SK-N-SH (cell line): ENCODE data around the gene KIF6. TPM values are rescaled to one million over a fixed set of nuclear protein-coding genes. Genes with fewer than 3 reads are reported as not detected.
A peak's percentile ranks its signal among the peaks of the same experiment; 100 is the strongest.

Experiments
- CTCF ChIA-PET: fragments of 300-600, 350-600 bp; formaldehyde crosslinking; extraction: SDS; loops from one replicate; lab custom pipeline; 2021; lab: Yijun Ruan, JAX
- POLR2A ChIA-PET: fragments of 350-600 bp; sonication (Branson Sonifier 250); formaldehyde crosslinking; extraction: SDS; loops from one replicate; lab custom pipeline; 2020; ENCODE audit warnings: antibody characterized with exemption, inconsistent platforms; lab: Yijun Ruan, JAX
- DNase-seq: peaks from one replicate; pipeline ENCODE4 v3.0.0; 2012
- H2AFZ ChIP-seq: fragments of 200-600 bp; sonication (generic); 2 replicates; pipeline ENCODE4 v1.8.1; 2016; ENCODE audit warnings: antibody characterized with exemption, mild to moderate bottlenecking, low read depth
- H3F3A ChIP-seq: fragments of 200-600 bp; sonication (generic); replicated peaks from 2 replicates; pipeline ENCODE3; 2016; ENCODE audit warnings: antibody characterized with exemption, mild to moderate bottlenecking; ENCODE audit not compliant: insufficient read depth
- H3K27ac ChIP-seq, 2 experiments: fragments of 200-500 bp in 1 of 2; fragments of 200-600 bp in 1 of 2; sonication (Bioruptor generic) in 1 of 2; sonication (generic), shearing (Covaris generic) in 1 of 2; 2 replicates each; pipeline versions ENCODE4 v1.5.1 to v1.6.1; 2014 to 2016; ENCODE audit warnings: low read depth in 2 of 2, inconsistent platforms in 1 of 2, low read length in 1 of 2, mild to moderate bottlenecking in 1 of 2, mixed read lengths in 1 of 2
- H3K27me3 ChIP-seq: fragments of 200-600 bp; sonication (generic), shearing (Covaris generic); 2 replicates; pipeline ENCODE4 v1.6.1; 2016; ENCODE audit warnings: mixed run types; ENCODE audit not compliant: insufficient read depth
- H3K36me3 ChIP-seq, 2 experiments: fragments of 200-500 bp in 1 of 2; fragments of 200-600 bp in 1 of 2; sonication (Bioruptor generic) in 1 of 2; sonication (generic) in 1 of 2; replicated peaks in 1 of 2; 2 replicates each; pipeline versions ENCODE3 to v1.5.1; 2014 to 2016; ENCODE audit warnings: low read length in 1 of 2, mild to moderate bottlenecking in 1 of 2; ENCODE audit not compliant: insufficient read depth in 2 of 2, control insufficient read depth in 1 of 2
- H3K4me1 ChIP-seq, 2 experiments: fragments of 200-500 bp in 1 of 2; fragments of 200-600 bp in 1 of 2; sonication (Bioruptor generic) in 1 of 2; sonication (generic), shearing (Covaris generic) in 1 of 2; 2 replicates each; pipeline versions ENCODE4 v1.5.1 to v1.6.1; 2014 to 2016; ENCODE audit warnings: low read depth in 1 of 2, low read length in 1 of 2, mixed run types in 1 of 2; ENCODE audit not compliant: insufficient read depth in 2 of 2, control insufficient read depth in 1 of 2
- H3K4me2 ChIP-seq: fragments of 200-600 bp; sonication (generic), shearing (Covaris generic); 2 replicates; pipeline ENCODE4 v1.6.1; 2017; ENCODE audit warnings: mixed run types
- H3K4me3 ChIP-seq, 2 experiments: fragments of 200-500 bp in 1 of 2; fragments of 200-600 bp in 1 of 2; sonication (Bioruptor generic) in 1 of 2; sonication (generic), shearing (Covaris generic) in 1 of 2; 2 replicates each; pipeline versions ENCODE4 v1.5.1 to v1.8.1; 2014 to 2016; ENCODE audit warnings: low read depth in 2 of 2, inconsistent platforms in 1 of 2, low read length in 1 of 2, mild to moderate bottlenecking in 1 of 2, mixed read lengths in 1 of 2, moderate library complexity in 1 of 2
- H3K79me2 ChIP-seq: fragments of 200-600 bp; sonication (generic); 2 replicates; pipeline ENCODE4 v1.8.1; 2017; ENCODE audit warnings: mild to moderate bottlenecking; ENCODE audit not compliant: insufficient read depth
- H3K9ac ChIP-seq: fragments of 200-600 bp; sonication (generic); 2 replicates; pipeline ENCODE4 v1.6.1; 2017; ENCODE audit warnings: mixed run types
- H3K9me2 ChIP-seq: fragments of 200-600 bp; sonication (generic); 2 replicates; pipeline ENCODE4 v1.6.1; 2017; ENCODE audit warnings: mixed run types
- H3K9me3 ChIP-seq: fragments of 200-600 bp; sonication (generic); 2 replicates; pipeline ENCODE4 v1.6.1; 2017; ENCODE audit warnings: mixed run types, mild to moderate bottlenecking, moderate library complexity
- H4K20me1 ChIP-seq: fragments of 200-600 bp; sonication (generic); 2 replicates; pipeline ENCODE4 v1.6.1; 2017; ENCODE audit warnings: mild to moderate bottlenecking, mixed run types; ENCODE audit not compliant: insufficient read depth
- CTCF ChIP-seq: fragments of 200-600 bp; sonication (generic); IDR thresholded peaks from 2 replicates; pipeline ENCODE4 v1.6.1; 2017; ENCODE audit warnings: antibody characterized with exemption, mild to moderate bottlenecking, moderate library complexity
- ELF1 ChIP-seq: IDR thresholded peaks from 2 replicates; pipeline ENCODE4 v1.4.0; 2012
- EP300 ChIP-seq, 2 experiments: IDR thresholded peaks; 2 replicates each; pipeline versions ENCODE4 v1.4.0 to v1.6.1; 2012; ENCODE audit warnings: borderline replicate concordance in 1 of 2, low read depth in 1 of 2, low read length in 1 of 2
- EZH2phosphoT487 ChIP-seq: fragments of 200-600 bp; sonication (generic); IDR thresholded peaks from 2 replicates; pipeline ENCODE4 v1.6.1; 2017; ENCODE audit warnings: low read depth, mixed run types, mild to moderate bottlenecking, antibody characterized with exemption, moderate library complexity, borderline replicate concordance
- FOSL2 ChIP-seq: IDR thresholded peaks from 2 replicates; pipeline ENCODE4 v1.4.0; 2012; ENCODE audit warnings: low read depth, mild to moderate bottlenecking, moderate library complexity, borderline replicate concordance
- FOXJ3 ChIP-seq: sonication (generic); formaldehyde crosslinking; IDR thresholded peaks from 2 replicates; pipeline ENCODE4 v1.5.1; 2020; ENCODE audit warnings: mild to moderate bottlenecking, missing genetic modification reagents
- GATA2 ChIP-seq: sonication (generic); formaldehyde crosslinking; IDR thresholded peaks from 2 replicates; pipeline ENCODE4 v1.5.0; 2020; ENCODE audit warnings: mild to moderate bottlenecking, missing genetic modification reagents
- IRF3 ChIP-seq: fragments of 150-350 bp; IDR thresholded peaks from 2 replicates; pipeline ENCODE4 v1.6.1; 2016; ENCODE audit warnings: mild to moderate bottlenecking, low read depth, low read length
- MAX ChIP-seq: IDR thresholded peaks from 2 replicates; pipeline ENCODE4 v1.4.0; 2012; ENCODE audit warnings: low read depth
- NRF1 ChIP-seq: IDR thresholded peaks from 2 replicates; pipeline ENCODE4 v1.6.1; 2012; ENCODE audit warnings: low read depth, mild to moderate bottlenecking, low read length
- POLR2AphosphoS5 ChIP-seq: IDR thresholded peaks from 2 replicates; pipeline ENCODE4 v1.6.1; 2012; ENCODE audit warnings: low read depth, low read length
- RAD21 ChIP-seq: IDR thresholded peaks from 2 replicates; pipeline ENCODE4 v1.6.1; 2012; ENCODE audit warnings: mild to moderate bottlenecking, low read length
- RFX5 ChIP-seq: IDR thresholded peaks from 2 replicates; pipeline ENCODE4 v1.6.1; 2012; ENCODE audit warnings: mild to moderate bottlenecking, improper control_type of control experiment, low read length
- SIN3A ChIP-seq: IDR thresholded peaks from 2 replicates; pipeline ENCODE4 v1.6.1; 2012; ENCODE audit warnings: low read depth, mild to moderate bottlenecking, low read length, moderate library complexity, borderline replicate concordance
- TAF1 ChIP-seq: IDR thresholded peaks from 2 replicates; pipeline ENCODE4 v1.6.1; 2012; ENCODE audit warnings: low read depth, mild to moderate bottlenecking, low read length, moderate library complexity, borderline replicate concordance
- TCF12 ChIP-seq: IDR thresholded peaks from 2 replicates; pipeline ENCODE4 v1.4.0; 2012
- ZBTB33 ChIP-seq: IDR thresholded peaks from 2 replicates; pipeline ENCODE4 v1.4.0; 2012; ENCODE audit warnings: low read depth, borderline replicate concordance
- WGBS: methylation state at CpG from one replicate; pipeline ENCODE4 v1.1.6; 2017; ENCODE audit warnings: low lambda C conversion rate; 5-methylcytosine and 5-hydroxymethylcytosine counted together
- polyA plus RNA-seq, 3 experiments: library from polyadenylated mRNA; depleted of rRNA; stranded (reverse); fragments of >200 nt; gene quantifications; 2 replicates each; pipeline ENCODE4 v1.2.3, GENCODE V29; 2012

KIF6 gene
- polyA plus RNA-seq, 1 of the 3 experiments (the other 2 are of a cell fraction) = 0.13 TPM

- Histone ChIP-seq H3K9ac (no peak overlapping the region), H3F3A (no peaks in the 10 kb centered on the region), H3K27me3 (no peaks in the 10 kb centered on the region), H3K27ac (no peak overlapping the region), H3K79me2 (no peaks in the 10 kb centered on the region), H4K20me1 (no peaks in the 10 kb centered on the region), H3K9me2 (no peaks in the 10 kb centered on the region), H3K36me3 (no peaks in the 10 kb centered on the region), H3K4me3 (no peak overlapping the region), H3K4me1 (no peaks in the 10 kb centered on the region; a peak in 1 of 4 replicates), H3K4me2 (no peak overlapping the region), H3K9me3 (no peaks in the 10 kb centered on the region), H2AFZ (0 out of 2 replicates have a peak overlapping the region, but pooled peaks have one; percentile 22)
- CTCF ChIA-PET = interaction anchor here (0.8 kb wide), 1 partner anchor 15 kb away, joined by 3 read pairs; no protein-coding TSS in a partner anchor
- TF ChIP-seq SIN3A (no peak), ZBTB33 (no peak), POLR2AphosphoS5 (no peak), FOXJ3 (CRISPR knock-in tag) (no peak)
- POLR2A ChIA-PET = no interaction called here
- no peak for DNase-seq
- WGBS = 4% methylated on average over 2 of the region's 2 CpGs
Measured at GRCh38 chr6:39642270-39642669, 82.9 kb downstream of the KIF6 start.

GRCh38 chr6:39638126-39638822 lies 86.9 kb downstream of the KIF6 start:
- CTCF ChIA-PET = no interaction called here

More at GRCh38 chr6:39638126-39638822, 86.9 kb downstream of the KIF6 start:
- H3K27ac ChIP-seq = no peak overlapping the region
- no peak overlapping the region for H2AFZ ChIP-seq
- 55% methylated on average over 1 of the region's 1 CpG for WGBS
- H3K4me3 ChIP-seq = no peak overlapping the region
- TF ChIP-seq EP300 (IDR thresholded peaks at IDR 0.05; ENCODE audit: borderline replicate concordance in 1 of 2, low read depth in 1 of 2, low read length in 1 of 2) (no peak), IRF3 (no peak), POLR2AphosphoS5 (no peak), TAF1 (no peak), ELF1 (no peak), RFX5 (no peak), RAD21 (no peak), MAX (no peak), EZH2phosphoT487 (no peak), NRF1 (no peak), TCF12 (no peak), CTCF (no peak), FOSL2 (no peak), GATA2 (no peak)
- TF ChIP-seq, all 33 proteins: peak for 0
- Histone ChIP-seq H3K9me2 (no peaks in the 10 kb centered on the region), H3K4me2 (no peak overlapping the region), H3K9me3 (no peaks in the 10 kb centered on the region), H3K79me2 (no peaks in the 10 kb centered on the region), H4K20me1 (no peaks in the 10 kb centered on the region), H3K4me1 (no peaks in the 10 kb centered on the region), H3K27me3 (no peaks in the 10 kb centered on the region), H3K36me3 (no peaks in the 10 kb centered on the region), H3K9ac (no peak overlapping the region), H3F3A (no peaks in the 10 kb centered on the region)
- POLR2A ChIA-PET = no interaction called here
- DNase-seq = no peak
